ENCODE measurements around the gene NUP214.
"Not testable (repeated sequence)": the region's sequence is repeated elsewhere in the genome, so short reads cannot be mapped to it uniquely, and the experiment has no call there.

The NUP214 gene

DNA sequence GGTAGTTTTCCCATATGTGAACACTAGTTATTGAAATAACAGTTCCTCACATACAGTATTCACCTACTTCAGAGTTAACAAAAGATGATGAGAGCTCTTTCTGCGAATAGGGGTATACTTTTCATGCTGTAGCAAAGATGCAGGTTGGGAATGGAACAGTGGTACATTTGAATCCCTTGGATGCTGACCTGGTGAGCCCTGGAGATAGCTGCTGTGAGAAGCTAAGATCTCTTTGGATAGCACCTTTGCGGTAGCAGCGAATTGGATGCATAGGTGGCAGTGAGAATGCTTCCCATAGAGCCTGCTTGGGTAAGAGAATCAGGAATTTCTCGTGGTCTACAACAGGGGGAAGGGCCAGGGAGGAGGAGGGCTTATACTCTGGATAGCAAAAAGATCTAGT is 61.2 kb downstream of the NUP214 start:
- TF ChIP-seq ZFX (IDR thresholded peaks at IDR 0.05; ENCODE audit: borderline replicate concordance): no peak
- TF ChIP-seq, protein P1, sequence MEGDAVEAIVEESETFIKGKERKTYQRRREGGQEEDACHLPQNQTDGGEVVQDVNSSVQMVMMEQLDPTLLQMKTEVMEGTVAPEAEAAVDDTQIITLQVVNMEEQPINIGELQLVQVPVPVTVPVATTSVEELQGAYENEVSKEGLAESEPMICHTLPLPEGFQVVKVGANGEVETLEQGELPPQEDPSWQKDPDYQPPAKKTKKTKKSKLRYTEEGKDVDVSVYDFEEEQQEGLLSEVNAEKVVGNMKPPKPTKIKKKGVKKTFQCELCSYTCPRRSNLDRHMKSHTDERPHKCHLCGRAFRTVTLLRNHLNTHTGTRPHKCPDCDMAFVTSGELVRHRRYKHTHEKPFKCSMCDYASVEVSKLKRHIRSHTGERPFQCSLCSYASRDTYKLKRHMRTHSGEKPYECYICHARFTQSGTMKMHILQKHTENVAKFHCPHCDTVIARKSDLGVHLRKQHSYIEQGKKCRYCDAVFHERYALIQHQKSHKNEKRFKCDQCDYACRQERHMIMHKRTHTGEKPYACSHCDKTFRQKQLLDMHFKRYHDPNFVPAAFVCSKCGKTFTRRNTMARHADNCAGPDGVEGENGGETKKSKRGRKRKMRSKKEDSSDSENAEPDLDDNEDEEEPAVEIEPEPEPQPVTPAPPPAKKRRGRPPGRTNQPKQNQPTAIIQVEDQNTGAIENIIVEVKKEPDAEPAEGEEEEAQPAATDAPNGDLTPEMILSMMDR (IDR thresholded peaks at IDR 0.05): no peak
- no peak overlapping the region for H3K27ac ChIP-seq

DNA sequence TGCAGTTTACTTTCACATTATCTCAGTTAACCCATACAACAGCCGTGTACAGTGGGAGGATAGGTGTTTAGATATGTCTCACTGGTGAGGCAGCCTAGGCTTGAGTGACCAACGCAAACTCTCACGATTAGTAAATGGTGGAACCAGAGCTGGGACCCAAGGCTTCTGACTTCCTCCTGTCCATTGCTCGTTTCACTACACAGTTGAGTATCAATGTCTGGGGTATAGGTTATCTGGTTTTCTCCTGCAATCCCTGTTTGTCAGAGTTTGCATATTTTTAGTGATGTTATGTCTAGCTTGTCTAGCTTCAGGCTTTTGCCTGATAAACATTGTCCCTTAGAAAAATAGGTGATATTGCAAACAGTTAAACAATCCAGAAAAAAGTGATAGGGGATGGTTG is 62.6 kb downstream of the NUP214 start:
- no peak overlapping the region for H3K27ac ChIP-seq
- TF ChIP-seq ZFX (IDR thresholded peaks at IDR 0.05; ENCODE audit: borderline replicate concordance): no peak
- TF ChIP-seq, protein P1 (IDR thresholded peaks at IDR 0.05): no peak

DNA sequence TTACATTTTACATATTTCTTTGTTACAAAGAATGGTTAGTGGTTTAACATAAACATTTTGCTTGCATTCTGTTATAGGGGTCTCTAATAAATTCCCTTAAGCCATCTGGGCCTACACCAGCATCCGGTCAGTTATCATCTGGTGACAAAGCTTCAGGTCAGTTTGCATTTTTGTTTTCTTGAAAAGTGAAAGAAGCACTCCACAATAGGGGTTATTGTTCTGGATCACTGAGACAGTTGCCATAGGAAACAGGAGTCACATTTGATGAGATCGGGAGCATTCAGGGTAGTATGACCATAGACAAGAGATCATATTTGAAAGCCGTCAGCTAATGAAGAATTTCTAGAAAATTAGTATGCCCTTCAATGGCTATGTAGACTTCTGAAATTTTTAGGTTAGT is 63.6 kb downstream of the NUP214 start:
- TF ChIP-seq, protein P1 (IDR thresholded peaks at IDR 0.05): no peak
- TF ChIP-seq ZFX (IDR thresholded peaks at IDR 0.05; ENCODE audit: borderline replicate concordance): no peak
- no peak overlapping the region for H3K27ac ChIP-seq

DNA sequence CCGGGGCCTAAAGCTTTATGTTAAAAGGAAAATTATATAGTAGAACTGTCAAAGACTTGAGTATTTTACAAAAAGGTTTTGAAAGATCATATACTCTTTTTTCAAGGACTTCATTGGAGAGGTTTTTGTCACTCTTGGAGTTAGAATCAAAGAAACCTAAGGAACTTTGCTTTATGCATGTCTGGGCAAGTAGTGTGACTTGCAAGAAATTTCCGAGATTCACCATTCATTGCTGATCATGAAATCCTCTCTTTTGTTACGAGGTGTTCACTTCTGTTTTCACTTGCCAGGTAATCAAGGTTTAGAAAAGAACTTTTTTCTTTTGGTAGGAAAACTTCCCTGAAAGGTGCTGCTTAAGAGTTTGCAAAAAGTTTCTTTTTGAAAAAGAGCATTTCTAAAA is 64.8 kb downstream of the NUP214 start:
- TF ChIP-seq, protein P1 (IDR thresholded peaks at IDR 0.05): no peak
- H3K27ac ChIP-seq: no peak overlapping the region

DNA sequence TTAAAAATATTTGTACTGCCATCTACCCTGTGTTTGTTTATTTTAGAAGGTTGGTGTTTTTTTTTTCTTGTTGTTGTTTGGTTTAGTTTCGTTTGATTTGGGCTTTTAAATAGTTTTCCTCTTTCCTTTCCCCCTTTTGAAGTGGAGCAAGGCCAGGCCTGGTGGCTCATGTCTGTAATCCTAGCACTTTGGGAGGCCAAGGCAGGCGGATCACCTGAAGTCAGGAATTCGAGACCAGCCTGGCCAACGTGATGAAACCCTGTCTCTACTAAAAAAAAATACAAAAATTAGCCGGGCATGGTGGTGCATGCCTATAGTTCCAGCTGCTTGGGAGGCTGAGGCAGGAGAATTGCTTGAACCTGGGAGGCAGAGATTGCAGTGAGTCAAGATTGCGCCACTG is 65.6 kb downstream of the NUP214 start:
- not testable (repeated sequence) for H3K27ac ChIP-seq

DNA sequence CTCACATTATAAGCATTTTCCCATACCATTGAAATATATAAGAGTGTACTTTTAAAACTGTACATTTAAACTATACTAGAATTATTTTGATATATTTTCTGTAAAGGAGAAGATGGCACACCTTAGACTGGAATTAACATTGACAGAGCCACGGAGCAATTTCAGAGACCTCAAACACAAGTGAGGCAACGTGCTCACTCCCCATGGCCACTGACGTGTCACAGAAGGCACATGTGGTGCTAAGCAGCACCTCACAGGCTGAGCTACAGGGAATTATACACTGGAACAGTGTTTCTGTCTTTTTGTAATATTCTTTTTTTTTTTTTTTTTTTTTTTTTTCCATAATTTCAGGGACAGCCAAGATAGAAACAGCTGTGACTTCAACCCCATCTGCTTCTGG is 66.5 kb downstream of the NUP214 start:
- TF ChIP-seq ZFX (IDR thresholded peaks at IDR 0.05; ENCODE audit: borderline replicate concordance): no peak
- TF ChIP-seq, protein P1 (IDR thresholded peaks at IDR 0.05): no peak
- no peak overlapping the region for H3K27ac ChIP-seq

DNA sequence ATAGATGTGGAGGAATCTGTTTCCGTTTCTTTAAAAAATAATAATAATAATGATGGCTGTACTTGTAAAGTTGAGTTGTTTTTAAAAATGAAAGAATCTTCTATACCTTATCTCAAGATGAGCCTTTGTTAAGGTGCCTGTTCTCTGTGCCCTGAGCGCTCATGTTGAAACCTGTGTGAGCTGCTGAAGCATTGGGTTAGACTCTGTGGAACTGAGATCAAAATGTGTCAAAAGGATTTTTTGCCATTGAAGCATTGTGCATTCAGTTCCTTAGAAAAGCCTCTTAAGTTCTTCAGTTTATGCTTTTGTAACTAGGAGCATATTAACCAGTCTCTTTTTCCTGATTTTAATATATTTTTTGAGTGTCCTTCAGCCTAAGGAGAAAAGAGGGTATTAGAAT is 67.7 kb downstream of the NUP214 start:
- no peak overlapping the region for H3K27ac ChIP-seq
- TF ChIP-seq ZFX (IDR thresholded peaks at IDR 0.05; ENCODE audit: borderline replicate concordance): no peak
- TF ChIP-seq, protein P1 (IDR thresholded peaks at IDR 0.05): no peak

DNA sequence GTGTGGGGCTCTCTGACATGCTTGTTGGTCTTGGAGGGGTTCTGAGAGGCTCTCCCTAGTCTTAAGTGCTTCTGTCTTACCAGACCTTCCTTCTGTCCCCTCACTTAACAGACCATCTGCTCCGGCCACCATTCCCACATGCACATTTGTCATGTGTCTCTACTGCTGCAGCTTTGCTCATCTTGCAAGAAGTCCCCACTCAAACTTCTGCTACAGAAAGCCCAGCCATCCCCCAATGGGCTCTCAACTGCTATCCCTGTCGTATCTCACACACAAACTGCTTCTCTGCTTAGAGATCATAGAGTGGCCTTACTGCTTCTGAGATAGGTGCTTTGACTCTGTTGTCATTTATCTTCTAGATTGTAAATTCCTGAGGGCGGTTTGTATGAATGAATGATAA is 69.4 kb downstream of the NUP214 start:
- TF ChIP-seq, protein P1 (IDR thresholded peaks at IDR 0.05): no peak
- TF ChIP-seq ZFX (IDR thresholded peaks at IDR 0.05; ENCODE audit: borderline replicate concordance): no peak
- no peak overlapping the region for H3K27ac ChIP-seq
